ENCODE results near the gene FRMD4B.
"Not testable (repeated sequence)": the region's sequence is repeated elsewhere in the genome, so short reads cannot be mapped to it uniquely, and the experiment has no call there.

FRMD4B gene

GRCh38 chr3:69324362-69325025, 61.4 kb downstream of the FRMD4B start:
- H3K9ac ChIP-seq = no peak overlapping the region
- H3K36me3 ChIP-seq (ENCODE audit: control insufficient read depth, insufficient read depth, low read length) = no peaks in the 10 kb centered on the region
- H3K4me2 ChIP-seq (ENCODE audit: low read length) = no peak overlapping the region
- no peak overlapping the region for H3K4me3 ChIP-seq (ENCODE audit: low read depth, low read length)
- H3K9me3 ChIP-seq (ENCODE audit: control insufficient read depth, low read length) = no peaks in the 10 kb centered on the region
- no peak overlapping the region for H3K27ac ChIP-seq
- peaks cover 10% of the 10 kb centered on the region for H3K4me1 ChIP-seq
- TF ChIP-seq, protein P1, sequence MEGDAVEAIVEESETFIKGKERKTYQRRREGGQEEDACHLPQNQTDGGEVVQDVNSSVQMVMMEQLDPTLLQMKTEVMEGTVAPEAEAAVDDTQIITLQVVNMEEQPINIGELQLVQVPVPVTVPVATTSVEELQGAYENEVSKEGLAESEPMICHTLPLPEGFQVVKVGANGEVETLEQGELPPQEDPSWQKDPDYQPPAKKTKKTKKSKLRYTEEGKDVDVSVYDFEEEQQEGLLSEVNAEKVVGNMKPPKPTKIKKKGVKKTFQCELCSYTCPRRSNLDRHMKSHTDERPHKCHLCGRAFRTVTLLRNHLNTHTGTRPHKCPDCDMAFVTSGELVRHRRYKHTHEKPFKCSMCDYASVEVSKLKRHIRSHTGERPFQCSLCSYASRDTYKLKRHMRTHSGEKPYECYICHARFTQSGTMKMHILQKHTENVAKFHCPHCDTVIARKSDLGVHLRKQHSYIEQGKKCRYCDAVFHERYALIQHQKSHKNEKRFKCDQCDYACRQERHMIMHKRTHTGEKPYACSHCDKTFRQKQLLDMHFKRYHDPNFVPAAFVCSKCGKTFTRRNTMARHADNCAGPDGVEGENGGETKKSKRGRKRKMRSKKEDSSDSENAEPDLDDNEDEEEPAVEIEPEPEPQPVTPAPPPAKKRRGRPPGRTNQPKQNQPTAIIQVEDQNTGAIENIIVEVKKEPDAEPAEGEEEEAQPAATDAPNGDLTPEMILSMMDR (IDR thresholded peaks at IDR 0.05) = no peak
- no peaks in the 10 kb centered on the region for H3K79me2 ChIP-seq
- H2AFZ ChIP-seq = peak overlapping the region; percentile 70
- no peaks in the 10 kb centered on the region for H3K27me3 ChIP-seq (ENCODE audit: control insufficient read depth, insufficient read depth, low read length)

DNA sequence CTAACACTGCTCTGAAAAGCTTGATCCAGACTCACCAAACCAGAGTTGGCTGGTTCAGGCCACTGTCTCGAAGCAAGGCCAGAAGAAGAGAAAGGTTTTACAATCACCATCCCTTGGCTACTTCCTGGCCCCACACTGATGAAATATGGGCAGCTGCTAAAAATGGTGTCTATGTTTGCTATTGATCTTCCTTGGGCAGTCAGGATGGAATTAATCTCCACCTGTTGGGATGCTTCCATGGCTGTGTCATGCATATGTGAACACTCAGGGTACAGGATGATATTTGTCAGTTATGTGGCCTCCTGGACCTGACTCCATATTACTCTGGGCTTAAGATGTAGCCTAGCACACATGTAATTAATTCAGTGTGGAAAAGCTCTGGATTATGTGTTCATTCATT, 61.9 kb downstream of the FRMD4B start:
- Histone ChIP-seq H3K4me3 (ENCODE audit: low read depth, low read length) (no peak overlapping the region), H3K9me3 (ENCODE audit: control insufficient read depth, low read length) (no peaks in the 10 kb centered on the region), H3K9ac (no peak overlapping the region), H3K79me2 (no peaks in the 10 kb centered on the region), H3K4me1 (peaks cover 10% of the 10 kb centered on the region), H3K27me3 (ENCODE audit: control insufficient read depth, insufficient read depth, low read length) (no peaks in the 10 kb centered on the region), H3K4me2 (ENCODE audit: low read length) (no peak overlapping the region), H3K36me3 (ENCODE audit: control insufficient read depth, insufficient read depth, low read length) (no peaks in the 10 kb centered on the region), H3K27ac (no peak overlapping the region), H2AFZ (no peak overlapping the region)
- TF ChIP-seq, protein P1 (IDR thresholded peaks at IDR 0.05) = no peak

DNA sequence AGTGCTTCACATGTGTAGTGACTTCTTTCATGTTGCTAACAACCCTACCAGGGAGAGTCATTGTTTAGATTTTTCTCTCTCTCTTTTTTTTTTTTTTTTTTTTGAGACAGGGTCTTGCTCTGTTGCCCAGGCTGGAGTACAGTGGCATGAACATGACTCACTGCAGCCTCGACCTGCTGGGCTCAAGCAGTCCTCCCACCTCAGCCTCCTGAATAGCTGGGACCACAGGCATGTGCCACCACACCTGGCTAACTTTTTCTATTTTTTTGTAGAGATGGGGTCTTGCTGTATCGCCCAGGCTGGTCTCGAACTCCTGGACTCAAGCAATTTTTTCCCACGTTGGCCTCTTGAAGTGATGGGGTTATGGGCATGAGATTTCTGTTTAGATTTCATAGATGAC, 63.4 kb downstream of the FRMD4B start:
- H2AFZ ChIP-seq; H3K36me3 ChIP-seq (ENCODE audit: control insufficient read depth, insufficient read depth, low read length); H3K79me2 ChIP-seq; H3K4me2 ChIP-seq (ENCODE audit: low read length); H3K9ac ChIP-seq; H3K27me3 ChIP-seq (ENCODE audit: control insufficient read depth, insufficient read depth, low read length); H3K9me3 ChIP-seq (ENCODE audit: control insufficient read depth, low read length); H3K27ac ChIP-seq; H3K4me3 ChIP-seq (ENCODE audit: low read depth, low read length): not testable (repeated sequence)
- H3K4me1 ChIP-seq = peaks cover 10% of the 10 kb centered on the region

DNA sequence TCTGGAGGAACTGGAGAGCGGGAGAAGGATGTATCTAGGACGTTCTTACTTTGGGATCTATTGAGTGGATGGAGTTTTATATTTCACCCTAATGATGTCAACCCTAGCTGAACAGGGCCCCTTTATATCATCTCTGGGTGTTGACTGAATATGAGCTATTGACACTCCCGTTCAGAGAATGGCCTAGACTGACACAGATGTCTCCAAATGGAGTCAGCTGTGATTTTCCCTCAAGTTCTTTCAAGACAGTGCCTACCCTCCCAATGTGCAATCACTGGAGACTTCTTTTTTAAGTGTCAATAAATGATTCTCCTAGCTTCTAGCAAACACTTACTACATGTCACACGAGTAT, 63.8 kb downstream of the FRMD4B start:
- TF ChIP-seq, protein P1 (IDR thresholded peaks at IDR 0.05) = no peak
- Histone ChIP-seq H3K9me3 (ENCODE audit: control insufficient read depth, low read length) (no peaks in the 10 kb centered on the region), H3K4me2 (ENCODE audit: low read length) (no peak overlapping the region), H3K9ac (no peak overlapping the region), H3K27ac (no peak overlapping the region), H3K4me3 (ENCODE audit: low read depth, low read length) (no peak overlapping the region), H3K27me3 (ENCODE audit: control insufficient read depth, insufficient read depth, low read length) (no peaks in the 10 kb centered on the region), H2AFZ (no peak overlapping the region), H3K36me3 (ENCODE audit: control insufficient read depth, insufficient read depth, low read length) (no peaks in the 10 kb centered on the region), H3K79me2 (no peaks in the 10 kb centered on the region), H3K4me1 (peaks cover 10% of the 10 kb centered on the region)

DNA sequence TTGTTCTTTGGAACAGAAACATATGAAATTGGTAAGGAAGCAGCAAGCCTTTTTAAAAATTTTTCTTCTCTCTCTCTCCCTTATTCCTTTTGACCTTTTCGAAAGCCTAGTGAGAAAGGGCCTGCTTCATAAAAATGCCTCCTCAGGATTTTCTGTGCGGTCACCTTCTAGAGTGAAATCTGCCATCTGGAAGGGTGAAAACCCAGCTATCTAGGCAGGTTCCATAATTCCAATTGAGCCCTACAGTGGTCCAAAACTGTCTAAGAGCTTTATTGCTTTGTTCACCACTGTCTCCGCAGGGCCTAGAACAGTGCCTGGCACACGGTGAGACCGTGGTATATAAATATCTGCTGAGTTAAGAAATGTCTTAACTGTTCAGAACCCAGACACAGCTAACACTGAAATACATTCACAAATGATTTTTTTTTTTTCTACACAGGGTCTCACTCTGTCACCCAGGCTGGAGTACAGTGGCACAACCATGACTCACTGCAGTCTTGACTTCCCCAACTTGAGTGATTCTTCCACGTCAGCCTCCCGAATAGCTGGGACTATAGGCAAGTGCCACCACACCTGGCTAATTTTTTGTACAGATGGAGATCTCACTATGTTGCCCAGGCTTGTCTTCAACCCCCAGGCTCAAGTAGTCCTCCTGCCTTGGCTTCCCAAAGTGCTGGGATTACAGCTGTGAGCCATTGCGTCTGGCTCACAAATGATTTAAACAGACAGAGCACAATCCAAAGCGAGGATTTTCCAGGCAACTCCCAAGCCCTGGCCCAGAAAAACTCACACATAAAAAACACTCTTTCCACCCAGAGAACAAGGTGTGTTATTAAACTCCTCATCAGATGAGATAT, 64.4 kb downstream of the FRMD4B start:
- no peaks in the 10 kb centered on the region for H3K79me2 ChIP-seq
- no peaks in the 10 kb centered on the region for H3K27me3 ChIP-seq (ENCODE audit: control insufficient read depth, insufficient read depth, low read length)
- no peaks in the 10 kb centered on the region for H3K36me3 ChIP-seq (ENCODE audit: control insufficient read depth, insufficient read depth, low read length)
- H3K4me2 ChIP-seq (ENCODE audit: low read length) = no peak overlapping the region
- H3K9ac ChIP-seq = no peak overlapping the region
- peaks cover 10% of the 10 kb centered on the region for H3K4me1 ChIP-seq
- H3K4me3 ChIP-seq (ENCODE audit: low read depth, low read length) = no peak overlapping the region
- no peaks in the 10 kb centered on the region for H3K9me3 ChIP-seq (ENCODE audit: control insufficient read depth, low read length)
- H2AFZ ChIP-seq = no peak overlapping the region
- TF ChIP-seq, protein P1 (IDR thresholded peaks at IDR 0.05) = no peak
- peak overlapping the region; percentile 20 for H3K27ac ChIP-seq
